ENCODE data around the gene PDK3. TPM values are rescaled to one million over a fixed set of nuclear protein-coding genes. Genes with fewer than 3 reads are reported as not detected.

PDK3 gene
- total and polyA plus RNA-seq, 4 donors: 4.6 to 18.9 (median 12.1) TPM

DNA sequence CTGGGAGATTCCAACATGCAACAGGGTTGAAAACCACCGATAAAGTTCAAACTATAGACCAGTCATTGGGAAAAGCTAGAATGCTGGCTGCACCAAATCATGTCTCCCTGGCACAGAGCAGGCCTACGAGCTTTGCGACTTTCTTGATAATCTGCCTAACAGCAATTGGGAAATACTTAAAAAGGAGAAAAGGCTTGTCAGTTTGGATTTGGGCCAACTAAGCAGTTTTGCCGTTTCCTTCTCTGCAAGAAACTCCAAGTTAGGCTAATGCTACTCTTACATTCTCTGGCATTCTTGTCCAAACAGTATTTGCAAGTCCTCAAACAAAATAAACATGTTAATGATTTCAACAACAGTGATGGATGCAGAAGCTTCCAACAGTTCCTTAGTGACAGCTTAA lies 87.9 kb downstream of the PDK3 start:
- Histone ChIP-seq H3K4me3 (no peak overlapping the region), H3K4me1 (ENCODE audit: control insufficient read depth in 5 of 5, insufficient read depth in 5 of 5, low read length in 5 of 5) (peaks cover 0 to 4% (median 0%) of the 10 kb centered on the region in 5 donors), H3K9ac (ENCODE audit: insufficient read depth in 1 of 2, low read length in 2 of 2) (no peak overlapping the region), H3K27me3 (ENCODE audit: control insufficient read depth in 3 of 3, insufficient read depth in 3 of 3, low read length in 2 of 3) (peaks cover 0 to 18% (median 11%) of the 10 kb centered on the region in 3 donors), H3K9me3 (ENCODE audit: control insufficient read depth in 4 of 4, insufficient read depth in 3 of 4, low read length in 3 of 4) (no peaks in the 10 kb centered on the region), H3K27ac (ENCODE audit: low read depth in 1 of 2, low read length in 1 of 2) (no peak overlapping the region), H3K36me3 (ENCODE audit: control insufficient read depth in 4 of 4, insufficient read depth in 4 of 4, low read length in 4 of 4) (no peaks in the 10 kb centered on the region)
- ATAC-seq (ENCODE audit: insufficient read depth, low FRiP score) (no peak), DNase-seq (peak; percentile 54 to 93 (median 88))
- 35 to 54% methylated on average over 4 of the region's 4 CpGs for WGBS, 2 donors
- TF ChIP-seq, protein P1, sequence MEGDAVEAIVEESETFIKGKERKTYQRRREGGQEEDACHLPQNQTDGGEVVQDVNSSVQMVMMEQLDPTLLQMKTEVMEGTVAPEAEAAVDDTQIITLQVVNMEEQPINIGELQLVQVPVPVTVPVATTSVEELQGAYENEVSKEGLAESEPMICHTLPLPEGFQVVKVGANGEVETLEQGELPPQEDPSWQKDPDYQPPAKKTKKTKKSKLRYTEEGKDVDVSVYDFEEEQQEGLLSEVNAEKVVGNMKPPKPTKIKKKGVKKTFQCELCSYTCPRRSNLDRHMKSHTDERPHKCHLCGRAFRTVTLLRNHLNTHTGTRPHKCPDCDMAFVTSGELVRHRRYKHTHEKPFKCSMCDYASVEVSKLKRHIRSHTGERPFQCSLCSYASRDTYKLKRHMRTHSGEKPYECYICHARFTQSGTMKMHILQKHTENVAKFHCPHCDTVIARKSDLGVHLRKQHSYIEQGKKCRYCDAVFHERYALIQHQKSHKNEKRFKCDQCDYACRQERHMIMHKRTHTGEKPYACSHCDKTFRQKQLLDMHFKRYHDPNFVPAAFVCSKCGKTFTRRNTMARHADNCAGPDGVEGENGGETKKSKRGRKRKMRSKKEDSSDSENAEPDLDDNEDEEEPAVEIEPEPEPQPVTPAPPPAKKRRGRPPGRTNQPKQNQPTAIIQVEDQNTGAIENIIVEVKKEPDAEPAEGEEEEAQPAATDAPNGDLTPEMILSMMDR (IDR thresholded peaks at IDR 0.05; ENCODE audit: control extremely low read depth, extremely low read depth): no peak

DNA sequence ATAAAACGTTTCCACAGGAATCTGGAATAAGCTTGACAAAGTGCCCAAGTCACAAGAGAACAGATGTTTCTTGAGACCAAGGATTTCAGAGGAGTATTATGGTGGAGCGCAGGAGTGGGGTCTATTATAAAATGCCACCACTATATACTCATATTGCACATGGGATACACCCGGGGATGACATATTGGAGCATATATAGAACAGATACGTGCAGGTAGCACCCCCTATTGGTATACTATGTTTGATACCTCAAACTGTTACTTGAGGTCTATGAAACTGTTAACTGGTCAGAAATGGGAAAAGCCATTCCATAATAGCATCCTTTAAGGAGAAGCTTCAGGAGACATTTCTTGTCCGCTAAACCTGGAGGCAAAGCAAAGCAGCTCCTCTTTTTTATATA lies 96.0 kb downstream of the PDK3 start:
- 59 to 84% methylated on average over 5 of the region's 5 CpGs for WGBS, 2 donors
- ATAC-seq (ENCODE audit: insufficient read depth, low FRiP score) (no peak), DNase-seq (no peak)
- Histone ChIP-seq H3K9me3 (ENCODE audit: control insufficient read depth in 4 of 4, insufficient read depth in 3 of 4, low read length in 3 of 4) (no peaks in the 10 kb centered on the region), H3K27ac (ENCODE audit: low read depth in 1 of 2, low read length in 1 of 2) (no peak overlapping the region), H3K9ac (ENCODE audit: insufficient read depth in 1 of 2, low read length in 2 of 2) (no peak overlapping the region), H3K4me3 (no peak overlapping the region), H3K4me1 (ENCODE audit: control insufficient read depth in 5 of 5, insufficient read depth in 5 of 5, low read length in 5 of 5) (no peaks in the 10 kb centered on the region), H3K36me3 (ENCODE audit: control insufficient read depth in 4 of 4, insufficient read depth in 4 of 4, low read length in 4 of 4) (no peaks in the 10 kb centered on the region), H3K27me3 (ENCODE audit: control insufficient read depth in 3 of 3, insufficient read depth in 3 of 3, low read length in 2 of 3) (peaks cover 0 to 3% (median 0%) of the 10 kb centered on the region in 3 donors)
- TF ChIP-seq, protein P1 (IDR thresholded peaks at IDR 0.05; ENCODE audit: control extremely low read depth, extremely low read depth): no peak

DNA sequence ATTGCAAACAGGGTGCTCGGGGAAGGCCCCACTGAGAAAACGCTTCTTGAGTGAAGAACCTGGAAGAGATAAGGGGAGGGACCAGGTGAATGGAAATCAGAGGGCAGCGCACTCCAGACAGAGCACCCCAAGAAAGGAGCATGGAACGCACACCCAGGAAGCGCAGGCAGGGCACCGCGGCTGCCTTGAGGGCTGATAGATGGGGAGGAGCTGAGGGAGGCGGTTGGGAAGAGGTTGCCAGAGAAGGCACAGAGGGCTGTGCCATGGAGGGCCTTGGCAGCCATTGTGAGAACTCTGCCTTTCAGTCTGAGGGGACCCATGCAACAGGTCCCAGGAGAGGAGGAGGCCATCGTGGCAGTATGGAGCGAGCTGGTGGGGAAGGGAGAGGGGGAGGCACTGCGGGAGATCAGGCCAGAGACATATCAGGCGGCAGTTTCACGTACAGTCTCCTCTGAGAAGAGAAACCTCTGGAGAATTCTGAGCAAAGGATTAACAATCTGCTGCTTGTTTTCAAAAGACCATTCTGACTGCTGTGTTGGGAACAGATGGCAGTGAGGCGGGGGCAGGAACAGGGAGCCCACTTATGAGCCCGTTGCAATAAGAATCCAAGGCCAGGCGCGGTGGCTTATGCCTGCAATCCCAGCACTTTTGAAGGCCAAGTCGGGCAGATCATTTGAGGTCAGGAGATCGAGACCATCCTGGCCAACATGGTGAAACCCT lies 98.4 kb downstream of the PDK3 start:
- TF ChIP-seq, protein P1 (IDR thresholded peaks at IDR 0.05; ENCODE audit: control extremely low read depth, extremely low read depth): no peak
- Histone ChIP-seq H3K4me1 (ENCODE audit: control insufficient read depth in 5 of 5, insufficient read depth in 5 of 5, low read length in 5 of 5) (no peaks in the 10 kb centered on the region), H3K9me3 (ENCODE audit: control insufficient read depth in 4 of 4, insufficient read depth in 3 of 4, low read length in 3 of 4) (no peaks in the 10 kb centered on the region), H3K27ac (ENCODE audit: low read depth in 1 of 2, low read length in 1 of 2) (no peak overlapping the region), H3K27me3 (ENCODE audit: control insufficient read depth in 3 of 3, insufficient read depth in 3 of 3, low read length in 2 of 3) (peaks cover 0 to 6% (median 0%) of the 10 kb centered on the region in 3 donors), H3K4me3 (no peak overlapping the region), H3K9ac (ENCODE audit: insufficient read depth in 1 of 2, low read length in 2 of 2) (no peak overlapping the region), H3K36me3 (ENCODE audit: control insufficient read depth in 4 of 4, insufficient read depth in 4 of 4, low read length in 4 of 4) (no peaks in the 10 kb centered on the region)
- 90 to 95% methylated on average over 16 to 19 of the region's 19 CpGs for WGBS, 2 donors
- DNase-seq: no peak
- ATAC-seq (ENCODE audit: insufficient read depth, low FRiP score): no peak
